ENCODE measurements around the gene ZNF558. TPM values are rescaled to one million over a fixed set of nuclear protein-coding genes. Genes with fewer than 3 reads are reported as not detected.

ZNF558 gene
- 2.3 and 4.1 TPM in 2 replicates for total RNA-seq

DNA sequence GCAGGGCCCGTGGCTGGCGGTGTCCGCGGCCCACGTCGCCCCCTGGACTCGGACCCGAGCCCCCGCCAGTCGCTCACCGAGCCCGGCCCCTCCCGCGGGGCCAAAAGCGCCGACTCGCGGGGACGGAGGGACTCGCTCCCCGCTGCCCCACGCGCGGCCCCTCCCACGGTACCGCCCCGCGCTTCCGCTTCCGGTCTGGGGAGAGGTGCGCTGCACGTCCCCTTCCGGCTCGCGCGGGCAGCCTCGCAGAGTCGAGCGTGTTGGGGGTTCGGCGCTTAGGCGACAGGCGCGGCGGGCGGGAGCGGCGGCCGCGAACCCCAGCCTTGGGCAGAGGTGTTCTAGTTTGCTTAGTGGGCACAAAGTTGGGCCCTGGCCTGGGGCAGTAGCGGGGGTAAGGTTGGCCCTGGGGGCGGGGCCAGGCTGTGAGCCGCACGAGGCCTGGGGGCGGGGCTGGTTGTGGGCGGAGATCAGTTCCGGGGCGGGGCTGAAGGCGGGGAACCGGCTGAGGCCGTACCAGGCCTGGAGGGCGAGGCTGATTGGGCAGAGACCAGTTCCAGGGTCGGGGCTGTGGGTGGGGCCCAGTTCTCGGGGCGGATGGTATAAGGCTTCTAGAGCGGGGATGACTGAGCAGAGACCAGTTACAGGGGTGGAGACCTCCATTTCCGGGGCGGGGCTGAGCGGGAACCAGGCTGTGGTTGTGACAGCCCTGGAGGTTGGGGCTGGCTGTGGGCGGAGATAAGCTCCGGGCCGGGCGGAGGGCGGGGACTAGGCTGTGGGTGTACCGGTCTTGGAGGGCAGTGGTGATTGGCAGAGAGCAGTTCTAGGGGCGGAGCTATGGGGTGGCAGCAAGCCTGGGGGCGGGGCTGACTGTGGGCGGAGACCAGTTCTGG lies at the start of gene ZNF558, which contains the start of gene MBD3L1:
Gene ZNF558 (minus strand): TSS at position 173 of the 890 bp plus-strand sequence. CDS start 9,645 bp downstream, outside the sequence.
Gene MBD3L1 (plus strand): TSS at position 246 of the 890 bp plus-strand sequence. CDS start 10,302 bp downstream, outside the sequence.

Other genes starting within 250 kb of the ZNF558 start
- 11.1 TPM in 2 replicates for gene ADAMTS10, start 221.6 kb downstream of the ZNF558 start, total RNA-seq
- not detected in 2 replicates for gene NFILZ, start 201.7 kb downstream of the ZNF558 start, total RNA-seq
- not detected in 2 replicates for gene ACTL9, start 133.5 kb downstream of the ZNF558 start, total RNA-seq
- not detected in 2 replicates for gene OR2Z1, start 110.7 kb downstream of the ZNF558 start, total RNA-seq
- not detected in 2 replicates for gene MBD3L1, start 73 bp upstream of the ZNF558 start, total RNA-seq
- gene MUC16, start 178.1 kb upstream of the ZNF558 start, total RNA-seq: not detected in 2 replicates